Measurements from ENCODE around the gene IL18RAP.

GRCh38 chr2:102444233-102444632, 21.3 kb downstream of the IL18RAP start:
- TF ChIP-seq POLR2A (IDR thresholded peaks at IDR 0.05) (no peak), CTCF (IDR thresholded peaks at IDR 0.05) (no peak)
